NCI-H2029 (cell line): ENCODE results near the gene MAML2.
"Not testable (repeated sequence)": the region's sequence is repeated elsewhere in the genome, so short reads cannot be mapped to it uniquely, and the experiment has no call there.

Source experiments
- DNase-seq: peaks from one replicate; lab custom pipeline; 2025; lab: John Stamatoyannopoulos, UW

MAML2 gene

GRCh38 chr11:96292291-96293010, 50.5 kb downstream of the MAML2 start:
- no peak for DNase-seq

- no peak for DNase-seq
Measured at GRCh38 chr11:96290631-96291030, 52.4 kb downstream of the MAML2 start.

- no peak for DNase-seq
Measured at GRCh38 chr11:96290031-96290430, 53.0 kb downstream of the MAML2 start.

- no peak for DNase-seq
Measured at GRCh38 chr11:96288915-96289314, 54.1 kb downstream of the MAML2 start.

- DNase-seq: no peak
Measured at GRCh38 chr11:96287822-96288439, 55.1 kb downstream of the MAML2 start.

- not testable (repeated sequence) for DNase-seq
Measured at GRCh38 chr11:96285985-96286384, 57.0 kb downstream of the MAML2 start.

- no peak for DNase-seq
Measured at GRCh38 chr11:96284917-96285316, 58.1 kb downstream of the MAML2 start.

- DNase-seq: no peak
Measured at GRCh38 chr11:96284401-96284800, 58.6 kb downstream of the MAML2 start.

- no peak for DNase-seq
Measured at GRCh38 chr11:96282625-96283220, 60.3 kb downstream of the MAML2 start.

GRCh38 chr11:96280444-96280843, 62.6 kb downstream of the MAML2 start:
- DNase-seq: no peak

GRCh38 chr11:96279896-96280290, 63.1 kb downstream of the MAML2 start:
- DNase-seq: no peak

GRCh38 chr11:96279018-96279895, 63.7 kb downstream of the MAML2 start:
- DNase-seq: no peak

- DNase-seq: no peak
Measured at GRCh38 chr11:96278039-96278897, 64.7 kb downstream of the MAML2 start.

- no peak for DNase-seq
Measured at GRCh38 chr11:96277696-96278038, 65.3 kb downstream of the MAML2 start.

- DNase-seq: no peak
Measured at GRCh38 chr11:96276836-96277235, 66.2 kb downstream of the MAML2 start.

- DNase-seq: no peak
Measured at GRCh38 chr11:96275801-96276594, 67.0 kb downstream of the MAML2 start.

- DNase-seq: no peak
Measured at GRCh38 chr11:96273507-96273906, 69.5 kb downstream of the MAML2 start.

GRCh38 chr11:96272529-96273222, 70.3 kb downstream of the MAML2 start:
- DNase-seq: no peak

GRCh38 chr11:96271777-96272176, 71.2 kb downstream of the MAML2 start:
- DNase-seq: no peak

- not testable (repeated sequence) for DNase-seq
Measured at GRCh38 chr11:96271352-96271751, 71.6 kb downstream of the MAML2 start.
